KMS-11 (cell line): ENCODE data around the gene HDGFL3.

ENCODE experiments used
- H2AFZ ChIP-seq: fragments of 200-600 bp; sonication (generic); 2 replicates; pipeline ENCODE4 v1.6.1; 2016; ENCODE audit warnings: antibody characterized with exemption, mixed run types, low read depth
- H3K27ac ChIP-seq: fragments of 200-600 bp; sonication (generic); 2 replicates; pipeline ENCODE4 v1.6.1; 2016; ENCODE audit warnings: mild to moderate bottlenecking, mixed run types
- H3K27me3 ChIP-seq: fragments of 200-600 bp; sonication (generic); 2 replicates; pipeline ENCODE4 v1.6.1; 2017; ENCODE audit warnings: mild to moderate bottlenecking, low read depth, mixed run types, moderate library complexity; ENCODE audit not compliant: insufficient read depth
- H3K36me3 ChIP-seq: fragments of 200-600 bp; sonication (generic); 2 replicates; pipeline ENCODE4 v1.6.1; 2017; ENCODE audit warnings: mild to moderate bottlenecking, mixed run types; ENCODE audit not compliant: insufficient read depth
- H3K4me1 ChIP-seq: fragments of 200-600 bp; sonication (generic); 2 replicates; pipeline ENCODE4 v1.6.1; 2016; ENCODE audit warnings: mild to moderate bottlenecking, low read depth, mixed run types; ENCODE audit not compliant: poor library complexity, severe bottlenecking
- H3K4me2 ChIP-seq: fragments of 200-600 bp; sonication (generic); 2 replicates; pipeline ENCODE4 v1.7.0; 2016; ENCODE audit warnings: mild to moderate bottlenecking, mixed run types
- H3K4me3 ChIP-seq: fragments of 200-600 bp; sonication (generic); IDR thresholded peaks from 2 replicates; pipeline ENCODE4 v1.6.1; 2017; ENCODE audit warnings: low read depth, low read length, mixed read lengths; ENCODE audit not compliant: insufficient read depth
- H3K79me2 ChIP-seq: fragments of 200-600 bp; sonication (generic); 2 replicates; pipeline ENCODE4 v1.6.1; 2016; ENCODE audit warnings: low read depth, mixed run types; ENCODE audit not compliant: insufficient read depth
- H3K9ac ChIP-seq: fragments of 200-600 bp; sonication (generic); 2 replicates; pipeline ENCODE4 v1.6.1; 2016; ENCODE audit warnings: mild to moderate bottlenecking, mixed run types
- H4K20me1 ChIP-seq: fragments of 200-600 bp; sonication (generic); 2 replicates; pipeline ENCODE4 v1.6.1; 2016; ENCODE audit warnings: mild to moderate bottlenecking, mixed run types; ENCODE audit not compliant: insufficient read depth
- TF ChIP-seq, protein P1 (sequence below): fragments of 200-600 bp; sonication (generic); conservative IDR thresholded peaks from 2 replicates; pipeline ENCODE4 v1.6.1; 2017; ENCODE audit warnings: low read depth, mild to moderate bottlenecking, antibody characterized with exemption, low read length, moderate library complexity, mixed read lengths

The HDGFL3 gene

DNA sequence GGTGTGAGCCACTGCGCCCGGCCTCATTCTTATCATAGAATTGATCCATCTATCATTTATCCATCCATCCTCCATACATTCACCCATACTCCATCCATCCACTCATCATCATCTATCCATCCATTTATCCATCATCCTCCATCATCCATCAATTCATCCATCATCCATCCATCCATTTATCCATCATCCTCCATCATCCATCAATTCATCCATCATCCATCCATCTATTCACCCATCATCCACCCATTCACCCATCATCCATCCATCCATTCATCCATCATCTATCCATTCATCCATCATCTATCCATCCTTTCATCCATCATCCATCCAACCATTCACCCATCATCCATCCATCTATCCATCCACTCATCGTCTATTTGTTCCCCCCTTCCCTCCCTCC is 96.5 kb downstream of the HDGFL3 start:
- H3K36me3 ChIP-seq: no peaks in the 10 kb centered on the region
- no peak overlapping the region for H2AFZ ChIP-seq
- H4K20me1 ChIP-seq: no peaks in the 10 kb centered on the region
- H3K9ac ChIP-seq: no peak overlapping the region
- no peaks in the 10 kb centered on the region for H3K4me1 ChIP-seq
- no peak overlapping the region for H3K27ac ChIP-seq
- H3K4me3 ChIP-seq: no peak overlapping the region
- no peaks in the 10 kb centered on the region for H3K79me2 ChIP-seq
- H3K27me3 ChIP-seq: no peaks in the 10 kb centered on the region
- no peak overlapping the region for H3K4me2 ChIP-seq
- TF ChIP-seq, protein P1, sequence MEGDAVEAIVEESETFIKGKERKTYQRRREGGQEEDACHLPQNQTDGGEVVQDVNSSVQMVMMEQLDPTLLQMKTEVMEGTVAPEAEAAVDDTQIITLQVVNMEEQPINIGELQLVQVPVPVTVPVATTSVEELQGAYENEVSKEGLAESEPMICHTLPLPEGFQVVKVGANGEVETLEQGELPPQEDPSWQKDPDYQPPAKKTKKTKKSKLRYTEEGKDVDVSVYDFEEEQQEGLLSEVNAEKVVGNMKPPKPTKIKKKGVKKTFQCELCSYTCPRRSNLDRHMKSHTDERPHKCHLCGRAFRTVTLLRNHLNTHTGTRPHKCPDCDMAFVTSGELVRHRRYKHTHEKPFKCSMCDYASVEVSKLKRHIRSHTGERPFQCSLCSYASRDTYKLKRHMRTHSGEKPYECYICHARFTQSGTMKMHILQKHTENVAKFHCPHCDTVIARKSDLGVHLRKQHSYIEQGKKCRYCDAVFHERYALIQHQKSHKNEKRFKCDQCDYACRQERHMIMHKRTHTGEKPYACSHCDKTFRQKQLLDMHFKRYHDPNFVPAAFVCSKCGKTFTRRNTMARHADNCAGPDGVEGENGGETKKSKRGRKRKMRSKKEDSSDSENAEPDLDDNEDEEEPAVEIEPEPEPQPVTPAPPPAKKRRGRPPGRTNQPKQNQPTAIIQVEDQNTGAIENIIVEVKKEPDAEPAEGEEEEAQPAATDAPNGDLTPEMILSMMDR: no peak

GRCh38 chr15:83110381-83110780 is 97.2 kb downstream of the HDGFL3 start:
- no peak overlapping the region for H2AFZ ChIP-seq
- no peaks in the 10 kb centered on the region for H4K20me1 ChIP-seq
- H3K27me3 ChIP-seq: no peaks in the 10 kb centered on the region
- no peaks in the 10 kb centered on the region for H3K79me2 ChIP-seq
- no peak overlapping the region for H3K4me3 ChIP-seq
- H3K4me1 ChIP-seq: no peaks in the 10 kb centered on the region
- H3K36me3 ChIP-seq: no peaks in the 10 kb centered on the region
- TF ChIP-seq, protein P1: no peak
- no peak overlapping the region for H3K9ac ChIP-seq
- H3K4me2 ChIP-seq: no peak overlapping the region
- H3K27ac ChIP-seq: no peak overlapping the region

GRCh38 chr15:83109532-83109931 is 98.1 kb downstream of the HDGFL3 start:
- TF ChIP-seq, protein P1: no peak
- Histone ChIP-seq H3K4me3 (no peak overlapping the region), H3K36me3 (no peaks in the 10 kb centered on the region), H3K4me2 (no peak overlapping the region), H3K79me2 (no peaks in the 10 kb centered on the region), H3K27me3 (no peaks in the 10 kb centered on the region), H4K20me1 (no peaks in the 10 kb centered on the region), H3K4me1 (no peaks in the 10 kb centered on the region), H2AFZ (no peak overlapping the region), H3K27ac (no peak overlapping the region), H3K9ac (no peak overlapping the region)

DNA sequence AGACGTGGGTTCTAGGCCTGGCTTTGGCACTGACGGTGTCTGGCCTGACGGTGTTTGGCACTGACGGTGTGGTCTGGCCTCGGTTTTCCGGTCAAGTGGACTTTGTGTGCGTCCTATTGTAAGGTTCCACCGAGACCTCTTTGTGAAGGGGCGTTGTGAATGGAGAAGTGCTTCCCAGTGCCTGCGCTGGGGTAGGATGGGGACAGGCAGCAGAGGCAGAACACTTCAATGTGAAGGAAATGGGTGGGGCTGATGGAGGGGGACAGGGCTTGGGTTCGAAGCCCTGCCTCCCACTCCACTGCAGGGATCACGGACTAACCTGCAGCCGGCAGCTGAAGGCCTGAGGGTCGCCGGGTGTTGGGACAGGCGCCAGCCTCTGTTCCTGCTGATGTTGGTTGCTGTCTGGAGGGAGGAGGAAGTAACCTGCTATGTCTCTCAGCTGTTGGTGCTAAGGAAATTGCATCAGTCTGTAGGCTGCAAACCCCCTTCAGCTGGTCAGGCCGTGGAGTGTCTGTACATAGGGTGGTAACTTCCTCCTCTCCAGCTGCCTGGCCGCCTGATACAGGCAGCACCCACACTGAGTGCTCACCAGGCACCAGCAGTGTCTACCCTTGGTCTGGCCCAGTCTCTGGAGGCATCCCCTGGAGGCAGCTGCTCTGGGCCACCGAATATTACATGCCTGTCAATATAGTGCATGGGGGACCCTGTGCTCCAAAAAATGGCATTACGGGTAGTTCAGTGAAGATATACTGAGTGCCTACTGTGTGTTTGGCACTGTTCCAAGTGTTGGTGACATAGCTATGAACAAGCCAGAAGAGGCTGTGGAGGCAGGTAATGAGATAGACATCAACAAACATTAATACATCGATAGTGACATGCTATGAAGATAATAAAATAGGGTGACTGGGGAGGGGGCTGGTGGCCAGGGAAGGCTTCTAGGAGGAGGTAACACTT is 99.1 kb downstream of the HDGFL3 start:
- Histone ChIP-seq H3K4me1 (no peaks in the 10 kb centered on the region), H3K4me2 (no peak overlapping the region), H3K9ac (no peak overlapping the region), H2AFZ (no peak overlapping the region), H3K36me3 (no peaks in the 10 kb centered on the region), H3K27ac (no peak overlapping the region), H3K4me3 (no peak overlapping the region), H4K20me1 (no peaks in the 10 kb centered on the region), H3K27me3 (no peaks in the 10 kb centered on the region), H3K79me2 (no peaks in the 10 kb centered on the region)
- TF ChIP-seq, protein P1: no peak
